ENCODE data around the gene CCDC71.
A peak's percentile ranks its signal among the peaks of the same experiment; 100 is the strongest.

- TF ChIP-seq, protein P1, sequence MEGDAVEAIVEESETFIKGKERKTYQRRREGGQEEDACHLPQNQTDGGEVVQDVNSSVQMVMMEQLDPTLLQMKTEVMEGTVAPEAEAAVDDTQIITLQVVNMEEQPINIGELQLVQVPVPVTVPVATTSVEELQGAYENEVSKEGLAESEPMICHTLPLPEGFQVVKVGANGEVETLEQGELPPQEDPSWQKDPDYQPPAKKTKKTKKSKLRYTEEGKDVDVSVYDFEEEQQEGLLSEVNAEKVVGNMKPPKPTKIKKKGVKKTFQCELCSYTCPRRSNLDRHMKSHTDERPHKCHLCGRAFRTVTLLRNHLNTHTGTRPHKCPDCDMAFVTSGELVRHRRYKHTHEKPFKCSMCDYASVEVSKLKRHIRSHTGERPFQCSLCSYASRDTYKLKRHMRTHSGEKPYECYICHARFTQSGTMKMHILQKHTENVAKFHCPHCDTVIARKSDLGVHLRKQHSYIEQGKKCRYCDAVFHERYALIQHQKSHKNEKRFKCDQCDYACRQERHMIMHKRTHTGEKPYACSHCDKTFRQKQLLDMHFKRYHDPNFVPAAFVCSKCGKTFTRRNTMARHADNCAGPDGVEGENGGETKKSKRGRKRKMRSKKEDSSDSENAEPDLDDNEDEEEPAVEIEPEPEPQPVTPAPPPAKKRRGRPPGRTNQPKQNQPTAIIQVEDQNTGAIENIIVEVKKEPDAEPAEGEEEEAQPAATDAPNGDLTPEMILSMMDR (conservative IDR thresholded peaks at IDR 0.05 in 1 of 2, IDR thresholded peaks at IDR 0.05 in 1 of 2; ENCODE audit: extremely low read depth in 1 of 2, insufficient read depth in 1 of 2, low read depth in 1 of 2, low read length in 2 of 2): peak in 1 of 2 donors; percentile 36
- no peak for TF ChIP-seq EZH2 (IDR thresholded peaks at IDR 0.05; ENCODE audit: borderline replicate concordance, low read length)
These were observed 33.5 kb downstream of the CCDC71 start, which contains the start of gene LAMB2 for GRCh38 chr3:49132437-49133225.

Data from mammary epithelial cell (primary cell).